K562 (cell line): ENCODE results near the gene SYMPK. TPM values are rescaled to one million over a fixed set of nuclear protein-coding genes. Genes with fewer than 3 reads are reported as not detected.
A peak's percentile ranks its signal among the peaks of the same experiment; 100 is the strongest.

Source experiments
- BCOR ChIP-seq: fragments of 450-650 bp; IDR thresholded peaks from 2 replicates; pipeline ENCODE4 v1.6.1; 2016
- CREB1 ChIP-seq, 2 experiments: sonication (generic) in 1 of 2; formaldehyde crosslinking in 1 of 2; IDR thresholded peaks; 2 replicates each; pipeline versions ENCODE4 v1.6.1 to v1.8.0; 2012 to 2022; ENCODE audit warnings: inconsistent platforms in 1 of 2, mild to moderate bottlenecking in 1 of 2, missing genetic modification reagents in 1 of 2, moderate library complexity in 1 of 2
- DACH1 ChIP-seq: fragments of 450-650 bp; IDR thresholded peaks from 2 replicates; pipeline ENCODE4 v1.6.1; 2018; ENCODE audit not compliant: partially characterized antibody
- FOXJ3 ChIP-seq: sonication (generic); formaldehyde crosslinking; IDR thresholded peaks from 2 replicates; pipeline ENCODE4 v1.4.0; 2020; ENCODE audit warnings: mild to moderate bottlenecking, missing genetic modification reagents
- FOXK1 ChIP-seq: sonication (generic); formaldehyde crosslinking; IDR thresholded peaks from 2 replicates; pipeline ENCODE4 v1.8.0; 2022; ENCODE audit warnings: missing genetic modification reagents, mild to moderate bottlenecking, borderline replicate concordance
- HDGF ChIP-seq: fragments of 450-650 bp; IDR thresholded peaks from 2 replicates; pipeline ENCODE4 v1.6.1; 2016
- MIER1 ChIP-seq: fragments of 450-650 bp; IDR thresholded peaks from 2 replicates; pipeline ENCODE4 v1.6.1; 2016; ENCODE audit warnings: antibody characterized with exemption, mild to moderate bottlenecking, low read depth
- MITF ChIP-seq: IDR thresholded peaks from 2 replicates; pipeline ENCODE4 v1.6.1; 2014; ENCODE audit warnings: antibody characterized with exemption
- MNT ChIP-seq, 2 experiments: fragments of 450-650 bp; conservative IDR thresholded peaks; 2 replicates each; pipeline ENCODE4 v1.6.1; 2017; ENCODE audit warnings: mild to moderate bottlenecking in 2 of 2, moderate library complexity in 2 of 2
- PHF8 ChIP-seq: fragments of 200-600 bp; sonication (generic); IDR thresholded peaks from 2 replicates; pipeline ENCODE4 v1.6.1; 2012; ENCODE audit warnings: mixed run types, mild to moderate bottlenecking, inconsistent platforms, low read length, moderate library complexity, borderline replicate concordance
- PKNOX1 ChIP-seq: fragments of 450-650 bp; IDR thresholded peaks from 2 replicates; pipeline ENCODE4 v1.6.1; 2016
- POLR2H ChIP-seq: IDR thresholded peaks from 2 replicates; pipeline ENCODE4 v1.6.1; 2016; ENCODE audit warnings: missing genetic modification characterization, low read depth, mild to moderate bottlenecking, control low read depth, missing compliant biosample characterization, moderate library complexity
- PYGO2 ChIP-seq: fragments of 450-650 bp; IDR thresholded peaks from 2 replicates; pipeline ENCODE4 v1.6.1; 2016; ENCODE audit warnings: mild to moderate bottlenecking, missing genetic modification characterization, moderate library complexity, missing compliant biosample characterization
- RBFOX2 ChIP-seq: fragments of 200-400 bp; formaldehyde crosslinking; IDR thresholded peaks from 2 replicates; pipeline ENCODE4 v1.6.1; 2017; ENCODE audit warnings: low read depth, mild to moderate bottlenecking, low read length, moderate library complexity
- SIRT6 ChIP-seq: IDR thresholded peaks from one replicate; pipeline ENCODE4 v1.6.1; 2012; ENCODE audit warnings: low read depth, mild to moderate bottlenecking, control low read depth, inconsistent platforms, low read length, moderate library complexity
- SP2 ChIP-seq: IDR thresholded peaks from 2 replicates; pipeline ENCODE4 v1.6.1; 2011; ENCODE audit warnings: mild to moderate bottlenecking, low read depth, low read length, moderate library complexity; ENCODE audit not compliant: poor library complexity, severe bottlenecking; ENCODE audit errors: extremely low read depth
- ZFX ChIP-seq: sonication (generic); formaldehyde crosslinking; IDR thresholded peaks from 2 replicates; pipeline ENCODE4 v1.8.0; 2022; ENCODE audit warnings: mild to moderate bottlenecking, missing genetic modification reagents, moderate library complexity
- ZNF77 ChIP-seq: fragments of 250-450 bp; sonication (Bioruptor Pico); IDR thresholded peaks from 2 replicates; pipeline ENCODE4 v1.5.0; 2020
- polyA plus RNA-seq, 8 experiments: library from polyadenylated mRNA; depleted of rRNA in 4 of 8; stranded (reverse) in 5 of 8; unstranded in 3 of 8; fragments of >200 nt; fragmentation: Nextera tagmentation in 2 of 8; fragmentation: Illumina TruSeq in 1 of 8; extraction: Ambion mirVana in 2 of 8; extraction: Trizol in 1 of 8; gene quantifications; 2 replicates each; pipeline versions ENCODE4 v1.2.1 to v1.2.3, GENCODE V29; 2011 to 2014; ENCODE audit warnings: inconsistent platforms in 1 of 8, missing spikeins in 1 of 8
- total RNA-seq, 7 experiments: library from RNA; depleted of rRNA in 6 of 7; stranded (reverse); fragments of >200 nt in 6 of 7; fragmentation: Illumina TruSeq in 2 of 7; extraction: Trizol in 2 of 7; gene quantifications; 2 replicates each; pipeline versions ENCODE4 v1.2.1 to v1.2.3, GENCODE V29; 2011 to 2021; ENCODE audit warnings: low replicate concordance in 1 of 7

Gene SYMPK
- total and polyA plus RNA-seq, 9 of the 15 experiments (the other 6 are each of a cell fraction or from before 2014, with no cell fraction given), result 0.73 to 95.5 (median 58.4) TPM

GRCh38 chr19:45901912-45902650 is 39.1 kb upstream of the SYMPK start, which contains the start of gene MYPOP (continued):
- TF ChIP-seq PHF8 (peak; percentile 58; the same call in 1 of the 2 replicates), MNT (conservative IDR thresholded peaks at IDR 0.05) (0 out of 4 replicates have a peak, but pooled peaks of 1 of the 2 experiments have one; percentile 5), ZFX (CRISPR knock-in tag) (peak; percentile 66), POLR2H (tag) (no peak), HDGF (no peak), FOXK1 (CRISPR knock-in tag) (0 out of 2 replicates have a peak, but pooled peaks have one; percentile 51), DACH1 (no peak), SIRT6 (no peak), SP2 (no peak), RBFOX2 (no peak), CREB1 (IDR thresholded peaks at IDR 0.05) (no peak), CREB1 (CRISPR knock-in tag; IDR thresholded peaks at IDR 0.05) (no peak), MIER1 (peak; percentile 43; the same call in 1 of the 2 replicates), MITF (no peak), ZNF77 (no peak), BCOR (peak; percentile 30; the same call in 1 of the 2 replicates), FOXJ3 (no peak), PYGO2 (no peak), PKNOX1 (no peak)
